ENCODE data around the gene TESK1.

DNA sequence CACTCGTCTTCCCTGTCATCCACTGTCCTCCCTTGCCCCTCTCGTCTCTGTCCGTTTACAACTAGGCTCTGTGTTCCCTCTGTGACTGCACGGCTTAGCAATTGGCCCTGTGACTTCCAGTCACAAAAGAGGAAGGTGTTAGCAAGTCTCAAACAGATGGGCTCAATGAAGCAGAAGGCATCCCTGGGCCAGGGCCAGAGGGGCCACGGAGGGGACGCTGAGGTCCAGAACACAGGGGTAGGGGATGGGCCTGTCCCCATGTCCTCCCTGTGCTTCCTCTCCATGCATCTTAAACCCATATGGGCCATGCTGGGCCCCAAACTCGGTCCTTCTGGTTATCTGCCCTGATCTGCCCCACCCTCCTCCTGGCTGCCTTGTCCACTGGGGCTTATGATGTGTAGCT, 13.3 kb downstream of the TESK1 start, which contains the start of gene CD72:
- no peak for TF ChIP-seq POLR2A (IDR thresholded peaks at IDR 0.05; ENCODE audit: low read length)
- no peak for TF ChIP-seq GATA1 (IDR thresholded peaks at IDR 0.05; ENCODE audit: low read depth, low read length)
